KMS-11 (cell line): Measurements from ENCODE around the gene AKT3.

Experiments used
- H2AFZ ChIP-seq: fragments of 200-600 bp; sonication (generic); 2 replicates; pipeline ENCODE4 v1.6.1; 2016; ENCODE audit warnings: antibody characterized with exemption, mixed run types, low read depth
- H3K27ac ChIP-seq: fragments of 200-600 bp; sonication (generic); 2 replicates; pipeline ENCODE4 v1.6.1; 2016; ENCODE audit warnings: mild to moderate bottlenecking, mixed run types
- H3K27me3 ChIP-seq: fragments of 200-600 bp; sonication (generic); 2 replicates; pipeline ENCODE4 v1.6.1; 2017; ENCODE audit warnings: mild to moderate bottlenecking, low read depth, mixed run types, moderate library complexity; ENCODE audit not compliant: insufficient read depth
- H3K36me3 ChIP-seq: fragments of 200-600 bp; sonication (generic); 2 replicates; pipeline ENCODE4 v1.6.1; 2017; ENCODE audit warnings: mild to moderate bottlenecking, mixed run types; ENCODE audit not compliant: insufficient read depth
- H3K4me1 ChIP-seq: fragments of 200-600 bp; sonication (generic); 2 replicates; pipeline ENCODE4 v1.6.1; 2016; ENCODE audit warnings: mild to moderate bottlenecking, low read depth, mixed run types; ENCODE audit not compliant: poor library complexity, severe bottlenecking
- H3K4me2 ChIP-seq: fragments of 200-600 bp; sonication (generic); 2 replicates; pipeline ENCODE4 v1.7.0; 2016; ENCODE audit warnings: mild to moderate bottlenecking, mixed run types
- H3K4me3 ChIP-seq: fragments of 200-600 bp; sonication (generic); IDR thresholded peaks from 2 replicates; pipeline ENCODE4 v1.6.1; 2017; ENCODE audit warnings: low read depth, low read length, mixed read lengths; ENCODE audit not compliant: insufficient read depth
- H3K79me2 ChIP-seq: fragments of 200-600 bp; sonication (generic); 2 replicates; pipeline ENCODE4 v1.6.1; 2016; ENCODE audit warnings: low read depth, mixed run types; ENCODE audit not compliant: insufficient read depth
- H3K9ac ChIP-seq: fragments of 200-600 bp; sonication (generic); 2 replicates; pipeline ENCODE4 v1.6.1; 2016; ENCODE audit warnings: mild to moderate bottlenecking, mixed run types
- H4K20me1 ChIP-seq: fragments of 200-600 bp; sonication (generic); 2 replicates; pipeline ENCODE4 v1.6.1; 2016; ENCODE audit warnings: mild to moderate bottlenecking, mixed run types; ENCODE audit not compliant: insufficient read depth
- CTCF ChIP-seq: fragments of 200-600 bp; sonication (generic); conservative IDR thresholded peaks from 2 replicates; pipeline ENCODE4 v1.6.1; 2017; ENCODE audit warnings: low read depth, mild to moderate bottlenecking, antibody characterized with exemption, low read length, moderate library complexity, mixed read lengths

The AKT3 gene

GRCh38 chr1:243440406-243440805 lies 409.6 kb downstream of the AKT3 start:
- Histone ChIP-seq H4K20me1 (no peaks in the 10 kb centered on the region), H3K4me2 (no peak overlapping the region), H3K4me1 (no peaks in the 10 kb centered on the region), H3K36me3 (no peaks in the 10 kb centered on the region), H3K4me3 (no peak overlapping the region), H3K27me3 (no peaks in the 10 kb centered on the region), H3K9ac (no peak overlapping the region), H2AFZ (no peak overlapping the region), H3K79me2 (no peaks in the 10 kb centered on the region), H3K27ac (no peak overlapping the region)
- no peak for TF ChIP-seq CTCF

- Histone ChIP-seq H4K20me1 (no peaks in the 10 kb centered on the region), H2AFZ (no peak overlapping the region), H3K27ac (no peak overlapping the region), H3K4me1 (no peaks in the 10 kb centered on the region), H3K4me2 (no peak overlapping the region), H3K27me3 (no peaks in the 10 kb centered on the region), H3K4me3 (no peak overlapping the region), H3K36me3 (no peaks in the 10 kb centered on the region), H3K79me2 (no peaks in the 10 kb centered on the region), H3K9ac (no peak overlapping the region)
- TF ChIP-seq CTCF, result no peak
Measured at GRCh38 chr1:243438815-243439214, 411.2 kb downstream of the AKT3 start.
